CD4-positive, alpha-beta T cell treated with Interleukin-4 for 1 hour (primary cell): ENCODE data around the gene ADSS2.

Experiments used
- DNase-seq, 2 donors: peaks; one replicate each; pipeline ENCODE4 v3.0.0-alpha.2; 2020 to 2022

Gene ADSS2

GRCh38 chr1:244445320-244446181 is 6.2 kb downstream of the ADSS2 start:
- DNase-seq, result no peak

GRCh38 chr1:244444854-244445253 is 6.9 kb downstream of the ADSS2 start:
- no peak for DNase-seq

- no peak for DNase-seq
Observed at GRCh38 chr1:244442850-244443249, 8.9 kb downstream of the ADSS2 start.

- DNase-seq, result no peak
Observed at GRCh38 chr1:244439391-244440032, 12.2 kb downstream of the ADSS2 start.

- no peak for DNase-seq
Observed at GRCh38 chr1:244437086-244437468, 14.6 kb downstream of the ADSS2 start.

- no peak for DNase-seq
Observed at GRCh38 chr1:244436336-244437085, 15.2 kb downstream of the ADSS2 start.

- DNase-seq, result no peak
Observed at GRCh38 chr1:244435562-244436205, 16.0 kb downstream of the ADSS2 start.

GRCh38 chr1:244431166-244431565 is 20.5 kb downstream of the ADSS2 start:
- DNase-seq, result no peak

GRCh38 chr1:244429818-244430217 is 21.9 kb downstream of the ADSS2 start:
- no peak for DNase-seq

GRCh38 chr1:244427647-244428046 is 24.1 kb downstream of the ADSS2 start:
- DNase-seq, result no peak

- DNase-seq, result no peak
Observed at GRCh38 chr1:244424649-244425334, 26.9 kb downstream of the ADSS2 start.

- no peak for DNase-seq
Observed at GRCh38 chr1:244422174-244422573, 29.5 kb downstream of the ADSS2 start.

- DNase-seq, result no peak
Observed at GRCh38 chr1:244419024-244419423, 32.7 kb downstream of the ADSS2 start.

GRCh38 chr1:244414543-244414942 is 37.2 kb downstream of the ADSS2 start:
- no peak for DNase-seq

GRCh38 chr1:244413736-244414135 is 38.0 kb downstream of the ADSS2 start:
- no peak for DNase-seq

GRCh38 chr1:244412176-244412575 is 39.5 kb downstream of the ADSS2 start:
- DNase-seq, result no peak

- DNase-seq, result no peak
Observed at GRCh38 chr1:244409701-244410100, 42.0 kb downstream of the ADSS2 start.

GRCh38 chr1:244406337-244406736 is 45.4 kb downstream of the ADSS2 start:
- DNase-seq, result no peak

- DNase-seq, result no peak
Observed at GRCh38 chr1:244405856-244406255, 45.9 kb downstream of the ADSS2 start.

GRCh38 chr1:244403431-244403830 is 48.3 kb downstream of the ADSS2 start:
- DNase-seq, result no peak

- no peak for DNase-seq
Observed at GRCh38 chr1:244400974-244401373, 50.7 kb downstream of the ADSS2 start.

- DNase-seq, result no peak
Observed at GRCh38 chr1:244397131-244397530, 54.6 kb downstream of the ADSS2 start.

- DNase-seq, result no peak
Observed at GRCh38 chr1:244395965-244396364, 55.7 kb downstream of the ADSS2 start.
